Skeletal muscle satellite cell (primary cell): ENCODE measurements around the gene IFFO2.

Source experiments
- H3K27me3 ChIP-seq: 2 replicates; pipeline ENCODE4 v1.7.0; 2013; ENCODE audit warnings: low read length; ENCODE audit not compliant: control insufficient read depth, insufficient read depth
- H3K36me3 ChIP-seq: 2 replicates; pipeline ENCODE4 v1.7.0; 2013; ENCODE audit warnings: mild to moderate bottlenecking, control low read depth, low read length; ENCODE audit not compliant: insufficient read depth
- H3K4me1 ChIP-seq: 2 replicates; pipeline ENCODE4 v1.7.0; 2013; ENCODE audit warnings: low read length; ENCODE audit not compliant: control insufficient read depth, insufficient read depth
- H3K4me2 ChIP-seq: 2 replicates; pipeline ENCODE4 v1.7.0; 2013; ENCODE audit warnings: mild to moderate bottlenecking, low read length
- H3K4me3 ChIP-seq: 2 replicates; pipeline ENCODE4 v1.7.0; 2013; ENCODE audit warnings: low read length
- H3K9ac ChIP-seq: 2 replicates; pipeline ENCODE4 v1.7.0; 2013; ENCODE audit warnings: mild to moderate bottlenecking, low read depth, low read length, moderate library complexity
- H3K9me3 ChIP-seq: replicated peaks from 2 replicates; pipeline ENCODE4 v1.7.0; 2013; ENCODE audit warnings: mild to moderate bottlenecking, control low read depth, low read length

IFFO2 gene

DNA sequence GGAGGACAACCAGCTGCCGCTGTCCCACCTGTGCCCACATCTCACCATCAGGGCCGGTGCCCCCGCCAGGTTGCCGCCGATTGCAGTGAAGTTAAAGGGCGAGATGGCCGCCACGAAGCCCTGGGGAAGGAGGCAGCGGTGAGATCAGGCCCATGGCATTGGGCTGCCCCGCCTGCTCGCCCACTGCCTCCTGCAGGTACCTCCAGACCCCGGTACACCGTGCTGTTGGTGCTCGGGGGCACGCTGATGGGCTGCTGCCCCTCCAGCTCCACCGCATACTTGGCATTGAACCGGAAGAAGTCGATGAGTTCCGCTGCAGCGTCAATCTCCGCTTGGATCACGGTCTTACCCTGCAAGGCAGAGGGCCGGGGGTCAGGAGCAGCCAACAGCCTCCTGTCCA, 73.4 kb downstream of the IFFO2 start:
- Histone ChIP-seq H3K4me3 (no peak overlapping the region), H3K9me3 (no peaks in the 10 kb centered on the region), H3K27me3 (no peaks in the 10 kb centered on the region), H3K9ac (no peak overlapping the region), H3K36me3 (no peaks in the 10 kb centered on the region), H3K4me2 (no peak overlapping the region), H3K4me1 (peaks cover 11% of the 10 kb centered on the region)

DNA sequence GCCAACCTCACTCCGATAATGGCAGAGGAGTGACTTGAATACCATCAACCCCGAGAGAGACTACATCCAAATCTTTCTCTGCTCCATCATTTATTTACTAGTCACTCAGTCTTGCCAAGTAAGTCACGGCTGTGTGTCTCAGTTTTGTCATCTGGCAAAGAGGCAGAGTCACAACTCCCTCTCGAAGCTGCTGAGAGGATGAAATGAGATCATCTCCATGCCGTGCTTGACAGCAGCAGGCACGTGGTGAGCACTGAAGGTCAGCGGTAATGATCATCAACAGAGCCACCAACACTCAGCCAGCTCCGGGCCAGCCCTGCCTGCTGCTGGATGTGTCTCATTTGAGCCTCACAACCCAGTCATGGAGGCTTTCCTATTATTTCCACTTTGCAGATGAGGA, 74.0 kb downstream of the IFFO2 start:
- no peaks in the 10 kb centered on the region for H3K27me3 ChIP-seq
- H3K36me3 ChIP-seq = no peaks in the 10 kb centered on the region
- no peak overlapping the region for H3K4me3 ChIP-seq
- peaks cover 11% of the 10 kb centered on the region for H3K4me1 ChIP-seq
- H3K9me3 ChIP-seq = no peaks in the 10 kb centered on the region
- H3K9ac ChIP-seq = no peak overlapping the region
- no peak overlapping the region for H3K4me2 ChIP-seq

DNA sequence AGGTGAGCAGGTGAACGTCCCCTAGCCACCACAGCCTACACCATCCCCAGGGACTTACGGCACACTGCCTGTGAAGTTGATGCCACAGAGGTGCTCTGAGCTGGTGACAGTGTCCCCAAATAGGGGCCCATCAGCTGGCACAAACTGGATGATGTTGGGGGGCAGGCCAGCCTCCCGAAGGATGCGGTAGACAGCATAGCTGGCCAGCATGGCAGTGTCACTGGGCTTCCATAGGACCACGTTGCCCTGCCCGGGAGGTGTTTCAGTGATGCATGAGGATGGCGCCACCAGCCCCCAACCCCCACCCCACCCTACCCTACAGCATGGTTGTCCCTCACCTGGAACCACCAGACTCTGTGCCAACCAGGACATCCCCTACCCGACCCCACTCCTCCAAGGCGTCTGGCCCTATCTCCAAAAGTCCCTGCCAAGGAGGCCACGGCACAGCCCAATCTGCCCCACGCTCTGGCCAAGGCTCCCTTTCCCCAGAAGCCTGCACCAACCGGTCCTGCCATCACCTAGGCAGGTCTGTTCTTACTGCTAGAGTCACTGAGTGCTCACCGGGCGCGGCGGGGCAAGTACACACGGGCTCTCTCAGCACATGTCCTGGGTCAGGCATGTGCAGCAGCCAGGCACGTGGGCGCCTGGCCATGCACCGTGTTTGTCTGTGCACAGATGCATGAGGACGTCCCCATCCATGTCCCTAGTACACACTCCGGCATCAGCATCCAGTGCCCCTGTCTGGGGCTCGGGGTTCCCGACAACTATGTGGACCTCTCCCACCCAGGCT, 74.6 kb downstream of the IFFO2 start:
- H3K9me3 ChIP-seq = no peaks in the 10 kb centered on the region
- H3K4me1 ChIP-seq = peaks cover 11% of the 10 kb centered on the region
- no peaks in the 10 kb centered on the region for H3K36me3 ChIP-seq
- H3K4me2 ChIP-seq = no peak overlapping the region
- no peak overlapping the region for H3K4me3 ChIP-seq
- H3K9ac ChIP-seq = no peak overlapping the region
- no peaks in the 10 kb centered on the region for H3K27me3 ChIP-seq

DNA sequence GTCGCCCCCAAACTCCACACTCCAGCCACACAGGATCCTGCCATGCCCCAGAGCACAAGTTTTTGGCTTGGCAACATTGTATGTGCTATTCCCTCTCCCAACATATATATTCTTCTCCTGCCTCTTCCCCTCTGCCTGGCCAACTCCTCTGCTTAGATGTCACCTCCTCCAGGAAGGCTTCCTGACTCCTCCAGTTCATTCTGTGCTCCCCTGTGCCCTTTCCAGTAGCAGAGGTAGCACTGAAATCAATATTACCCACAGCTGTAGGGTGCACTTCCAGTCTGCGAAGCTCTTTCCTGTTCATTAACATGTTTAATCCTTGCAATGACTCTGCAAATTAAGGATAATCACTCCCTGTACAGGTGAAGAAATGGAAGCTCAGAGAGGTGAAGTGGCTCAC, 75.3 kb downstream of the IFFO2 start:
- no peaks in the 10 kb centered on the region for H3K36me3 ChIP-seq
- H3K4me1 ChIP-seq = peaks cover 5% of the 10 kb centered on the region

DNA sequence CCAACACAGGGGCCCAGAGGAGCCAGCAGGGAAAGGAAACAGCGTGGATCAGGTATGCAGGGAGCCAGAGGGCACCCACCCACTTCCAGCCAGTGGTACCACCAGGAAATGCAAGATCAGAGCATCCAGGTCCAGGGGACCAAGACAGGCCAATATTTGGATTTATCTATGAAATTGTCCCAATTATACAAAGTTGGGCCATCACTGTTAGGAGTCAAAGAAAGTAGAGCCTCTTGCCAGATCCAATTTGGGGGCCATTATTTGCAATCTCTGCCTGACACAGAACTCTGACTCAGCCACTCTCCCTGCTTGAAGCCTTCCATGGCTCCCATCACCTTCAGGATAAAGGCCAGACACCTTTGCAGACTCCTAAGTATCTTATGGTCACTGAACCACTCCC, 75.9 kb downstream of the IFFO2 start:
- Histone ChIP-seq H3K9me3 (no peaks in the 10 kb centered on the region), H3K36me3 (no peaks in the 10 kb centered on the region), H3K4me3 (no peak overlapping the region), H3K4me1 (no peaks in the 10 kb centered on the region), H3K9ac (no peak overlapping the region), H3K4me2 (no peak overlapping the region), H3K27me3 (no peaks in the 10 kb centered on the region)

More for the DNA sequence above, 75.3 kb downstream of the IFFO2 start:
- no peak overlapping the region for H3K9ac ChIP-seq
- H3K4me3 ChIP-seq = no peak overlapping the region
- H3K27me3 ChIP-seq = no peaks in the 10 kb centered on the region
- no peak overlapping the region for H3K4me2 ChIP-seq
- no peaks in the 10 kb centered on the region for H3K9me3 ChIP-seq

DNA sequence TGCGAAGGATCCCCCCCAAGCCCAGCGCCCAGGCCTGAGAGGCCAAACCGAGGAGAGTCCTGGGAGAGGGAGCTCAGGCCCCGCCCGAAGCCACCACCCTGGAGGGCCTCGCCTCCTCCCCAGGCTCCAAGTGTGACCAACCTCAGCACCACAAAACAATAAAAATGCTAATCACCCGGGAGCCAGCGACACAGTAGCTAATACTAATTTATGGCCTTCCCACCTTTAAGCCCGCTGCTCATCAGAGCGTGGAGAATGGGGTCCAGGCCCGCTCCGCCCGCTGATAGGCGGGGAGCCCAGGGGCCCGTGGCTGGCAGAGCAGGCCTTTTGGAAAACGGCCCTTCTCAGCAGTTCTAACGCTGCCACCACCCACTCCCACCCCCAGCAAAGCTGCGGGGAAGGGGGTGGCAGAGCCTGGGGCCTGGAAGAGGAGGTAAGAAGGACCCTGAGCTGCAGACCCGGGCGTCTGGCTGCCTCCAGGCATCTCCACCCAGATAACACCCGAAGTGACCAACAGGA, 76.6 kb downstream of the IFFO2 start:
- Histone ChIP-seq H3K36me3 (no peaks in the 10 kb centered on the region), H3K4me3 (no peak overlapping the region), H3K4me2 (no peak overlapping the region), H3K27me3 (no peaks in the 10 kb centered on the region), H3K9ac (no peak overlapping the region), H3K9me3 (no peaks in the 10 kb centered on the region), H3K4me1 (no peaks in the 10 kb centered on the region)

DNA sequence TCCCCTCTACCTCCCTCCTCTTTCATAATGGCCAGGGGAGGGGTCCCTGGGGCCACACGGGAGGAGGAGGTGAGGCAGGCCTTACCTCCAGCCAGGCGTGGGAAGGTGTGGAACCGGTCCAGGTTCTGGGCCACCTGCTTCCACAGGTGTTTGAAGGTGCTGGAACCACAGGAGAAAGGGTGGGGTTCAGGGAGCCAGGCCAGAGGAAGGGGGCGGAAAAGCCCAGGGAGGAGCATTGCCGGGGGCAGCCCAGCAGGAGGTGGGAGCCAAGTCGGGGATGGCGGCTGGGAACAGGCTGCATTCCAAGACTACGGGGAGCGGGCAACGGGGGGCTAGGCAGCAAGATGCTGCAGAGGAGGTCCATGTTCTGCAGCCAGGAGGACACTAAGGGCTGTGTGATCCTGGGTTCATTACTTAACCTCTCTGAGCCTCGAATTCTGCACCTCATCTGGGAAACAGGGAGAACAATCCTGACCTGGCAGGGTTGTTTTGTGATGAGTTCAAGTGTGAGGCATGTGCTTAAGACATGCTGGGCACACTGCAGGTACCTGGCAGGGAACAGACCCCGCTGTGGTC, 77.2 kb downstream of the IFFO2 start:
- H3K36me3 ChIP-seq = no peaks in the 10 kb centered on the region
- H3K4me1 ChIP-seq = no peaks in the 10 kb centered on the region
- H3K9ac ChIP-seq = no peak overlapping the region
- H3K4me2 ChIP-seq = no peak overlapping the region
- no peaks in the 10 kb centered on the region for H3K9me3 ChIP-seq
- no peaks in the 10 kb centered on the region for H3K27me3 ChIP-seq
- H3K4me3 ChIP-seq = no peak overlapping the region

DNA sequence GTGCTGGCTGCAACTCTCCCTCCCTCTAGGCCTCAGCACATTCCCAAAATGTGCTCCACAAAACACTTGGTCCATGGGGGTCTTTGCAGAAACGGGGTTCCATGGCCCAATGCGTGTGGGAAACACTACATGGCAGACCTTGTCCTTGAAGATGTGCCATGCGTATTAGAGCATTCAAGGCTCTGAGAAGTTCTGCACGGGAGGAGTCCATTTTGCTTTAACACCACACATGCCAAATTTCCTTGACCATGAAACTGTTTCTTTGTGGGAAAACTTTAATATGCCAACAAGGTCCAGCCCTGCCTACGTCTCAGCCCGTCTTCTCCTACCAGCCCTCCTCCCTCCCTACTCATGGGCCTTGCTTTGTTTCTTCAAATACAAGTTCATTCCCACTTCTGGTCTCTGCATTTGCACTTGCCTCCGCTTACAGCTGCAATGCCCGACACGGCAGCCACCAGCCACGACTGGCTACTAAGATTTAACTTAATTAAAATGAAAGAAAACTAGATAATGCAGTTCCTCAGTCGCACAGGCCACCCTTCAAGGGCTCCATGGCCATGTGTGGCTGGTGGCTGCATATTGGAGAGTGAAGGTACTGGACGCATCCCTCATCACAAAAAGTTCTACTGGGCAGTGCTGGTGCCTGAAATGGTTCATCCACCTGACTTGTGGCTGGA, 77.8 kb downstream of the IFFO2 start:
- Histone ChIP-seq H3K4me2 (no peak overlapping the region), H3K27me3 (no peaks in the 10 kb centered on the region), H3K9ac (no peak overlapping the region), H3K4me3 (no peak overlapping the region), H3K4me1 (no peaks in the 10 kb centered on the region), H3K9me3 (no peaks in the 10 kb centered on the region), H3K36me3 (no peaks in the 10 kb centered on the region)

DNA sequence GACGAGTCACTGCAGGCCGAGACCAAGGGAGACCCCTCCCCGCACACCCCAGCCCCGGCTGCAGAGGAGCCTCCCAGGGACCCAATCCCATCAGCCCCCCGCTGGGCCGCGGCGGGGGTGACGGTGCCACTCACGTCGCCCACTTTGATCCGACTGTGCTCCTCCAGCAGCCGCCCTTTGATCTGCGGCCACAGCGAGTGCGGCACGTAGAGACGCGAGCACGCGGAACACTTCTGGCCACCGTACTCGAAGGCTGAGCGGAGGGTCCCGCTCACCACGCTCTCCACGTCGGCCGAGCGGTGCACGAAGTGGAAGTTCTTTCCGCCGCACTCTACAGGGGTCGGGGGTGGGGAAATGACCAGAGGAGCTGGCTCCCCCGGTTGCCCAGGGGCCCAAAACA, 79.2 kb downstream of the IFFO2 start:
- H3K9me3 ChIP-seq = no peaks in the 10 kb centered on the region
- H3K4me2 ChIP-seq = no peak overlapping the region
- no peaks in the 10 kb centered on the region for H3K27me3 ChIP-seq
- H3K9ac ChIP-seq = no peak overlapping the region
- H3K4me3 ChIP-seq = no peak overlapping the region
- H3K36me3 ChIP-seq = no peaks in the 10 kb centered on the region
- no peaks in the 10 kb centered on the region for H3K4me1 ChIP-seq

DNA sequence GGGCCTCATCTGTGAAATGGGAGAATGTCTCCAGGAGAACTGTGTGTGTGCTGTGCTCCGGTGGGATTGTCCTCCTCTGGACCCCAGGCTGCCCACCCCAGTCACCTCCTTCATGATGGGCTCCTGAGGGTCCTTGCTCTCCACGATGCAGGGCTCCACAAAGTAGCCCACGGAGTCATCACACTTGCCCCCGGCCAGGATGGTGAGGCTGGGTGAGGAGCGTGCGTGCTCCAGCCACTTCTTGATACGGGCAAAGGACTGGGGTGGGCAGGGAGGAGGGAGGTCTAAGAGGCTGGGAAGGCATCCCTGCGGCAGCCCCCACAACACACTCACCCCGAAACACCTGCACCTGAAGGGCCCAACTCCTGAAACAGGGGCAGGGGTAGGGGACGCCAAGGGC, 80.3 kb downstream of the IFFO2 start:
- Histone ChIP-seq H3K9me3 (no peaks in the 10 kb centered on the region), H3K4me2 (no peak overlapping the region), H3K4me1 (no peaks in the 10 kb centered on the region), H3K27me3 (no peaks in the 10 kb centered on the region), H3K36me3 (no peaks in the 10 kb centered on the region), H3K4me3 (no peak overlapping the region), H3K9ac (no peak overlapping the region)

DNA sequence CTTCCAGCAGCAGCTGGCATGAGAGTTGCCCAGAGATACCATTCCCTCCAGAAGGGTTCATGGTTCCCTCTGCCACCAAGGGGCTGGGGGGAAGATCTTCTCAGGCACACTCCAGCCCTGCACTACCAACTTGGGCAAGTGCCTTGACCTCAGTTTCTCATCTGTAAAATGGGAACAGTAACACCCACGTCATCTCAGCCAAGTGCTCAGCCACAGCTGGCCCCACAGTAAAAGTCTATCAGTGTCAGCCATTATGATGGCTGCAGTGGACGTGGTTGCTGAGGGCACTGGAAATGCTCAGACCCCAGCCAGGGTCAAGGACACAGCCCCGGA, 80.7 kb downstream of the IFFO2 start:
- no peak overlapping the region for H3K9ac ChIP-seq
- no peaks in the 10 kb centered on the region for H3K9me3 ChIP-seq
- no peak overlapping the region for H3K4me3 ChIP-seq
- H3K36me3 ChIP-seq = no peaks in the 10 kb centered on the region
- H3K4me1 ChIP-seq = no peaks in the 10 kb centered on the region
- H3K27me3 ChIP-seq = no peaks in the 10 kb centered on the region
- H3K4me2 ChIP-seq = no peak overlapping the region
